SK-N-SH (cell line): Measurements from ENCODE around the gene PRADC1. TPM values are rescaled to one million over a fixed set of nuclear protein-coding genes. Genes with fewer than 3 reads are reported as not detected.

ENCODE experiments used
- CTCF ChIA-PET: fragments of 300-600, 350-600 bp; formaldehyde crosslinking; extraction: SDS; loops from one replicate; lab custom pipeline; 2021; lab: Yijun Ruan, JAX
- POLR2A ChIA-PET: fragments of 350-600 bp; sonication (Branson Sonifier 250); formaldehyde crosslinking; extraction: SDS; loops from one replicate; lab custom pipeline; 2020; ENCODE audit warnings: antibody characterized with exemption, inconsistent platforms; lab: Yijun Ruan, JAX
- DNase-seq: peaks from one replicate; pipeline ENCODE4 v3.0.0; 2012
- H2AFZ ChIP-seq: fragments of 200-600 bp; sonication (generic); 2 replicates; pipeline ENCODE4 v1.8.1; 2016; ENCODE audit warnings: antibody characterized with exemption, mild to moderate bottlenecking, low read depth
- H3F3A ChIP-seq: fragments of 200-600 bp; sonication (generic); replicated peaks from 2 replicates; pipeline ENCODE3; 2016; ENCODE audit warnings: antibody characterized with exemption, mild to moderate bottlenecking; ENCODE audit not compliant: insufficient read depth
- H3K27ac ChIP-seq, 2 experiments: fragments of 200-500 bp in 1 of 2; fragments of 200-600 bp in 1 of 2; sonication (Bioruptor generic) in 1 of 2; sonication (generic), shearing (Covaris generic) in 1 of 2; 2 replicates each; pipeline versions ENCODE4 v1.5.1 to v1.6.1; 2014 to 2016; ENCODE audit warnings: low read depth in 2 of 2, inconsistent platforms in 1 of 2, low read length in 1 of 2, mild to moderate bottlenecking in 1 of 2, mixed read lengths in 1 of 2
- H3K27me3 ChIP-seq: fragments of 200-600 bp; sonication (generic), shearing (Covaris generic); 2 replicates; pipeline ENCODE4 v1.6.1; 2016; ENCODE audit warnings: mixed run types; ENCODE audit not compliant: insufficient read depth
- H3K36me3 ChIP-seq, 2 experiments: fragments of 200-500 bp in 1 of 2; fragments of 200-600 bp in 1 of 2; sonication (Bioruptor generic) in 1 of 2; sonication (generic) in 1 of 2; replicated peaks in 1 of 2; 2 replicates each; pipeline versions ENCODE3 to v1.5.1; 2014 to 2016; ENCODE audit warnings: low read length in 1 of 2, mild to moderate bottlenecking in 1 of 2; ENCODE audit not compliant: insufficient read depth in 2 of 2, control insufficient read depth in 1 of 2
- H3K4me1 ChIP-seq, 2 experiments: fragments of 200-500 bp in 1 of 2; fragments of 200-600 bp in 1 of 2; sonication (Bioruptor generic) in 1 of 2; sonication (generic), shearing (Covaris generic) in 1 of 2; 2 replicates each; pipeline versions ENCODE4 v1.5.1 to v1.6.1; 2014 to 2016; ENCODE audit warnings: low read depth in 1 of 2, low read length in 1 of 2, mixed run types in 1 of 2; ENCODE audit not compliant: insufficient read depth in 2 of 2, control insufficient read depth in 1 of 2
- H3K4me2 ChIP-seq: fragments of 200-600 bp; sonication (generic), shearing (Covaris generic); 2 replicates; pipeline ENCODE4 v1.6.1; 2017; ENCODE audit warnings: mixed run types
- H3K4me3 ChIP-seq, 2 experiments: fragments of 200-500 bp in 1 of 2; fragments of 200-600 bp in 1 of 2; sonication (Bioruptor generic) in 1 of 2; sonication (generic), shearing (Covaris generic) in 1 of 2; 2 replicates each; pipeline versions ENCODE4 v1.5.1 to v1.8.1; 2014 to 2016; ENCODE audit warnings: low read depth in 2 of 2, inconsistent platforms in 1 of 2, low read length in 1 of 2, mild to moderate bottlenecking in 1 of 2, mixed read lengths in 1 of 2, moderate library complexity in 1 of 2
- H3K79me2 ChIP-seq: fragments of 200-600 bp; sonication (generic); 2 replicates; pipeline ENCODE4 v1.8.1; 2017; ENCODE audit warnings: mild to moderate bottlenecking; ENCODE audit not compliant: insufficient read depth
- H3K9ac ChIP-seq: fragments of 200-600 bp; sonication (generic); 2 replicates; pipeline ENCODE4 v1.6.1; 2017; ENCODE audit warnings: mixed run types
- H3K9me2 ChIP-seq: fragments of 200-600 bp; sonication (generic); 2 replicates; pipeline ENCODE4 v1.6.1; 2017; ENCODE audit warnings: mixed run types
- H3K9me3 ChIP-seq: fragments of 200-600 bp; sonication (generic); 2 replicates; pipeline ENCODE4 v1.6.1; 2017; ENCODE audit warnings: mixed run types, mild to moderate bottlenecking, moderate library complexity
- H4K20me1 ChIP-seq: fragments of 200-600 bp; sonication (generic); 2 replicates; pipeline ENCODE4 v1.6.1; 2017; ENCODE audit warnings: mild to moderate bottlenecking, mixed run types; ENCODE audit not compliant: insufficient read depth
- FOSL2 ChIP-seq: IDR thresholded peaks from 2 replicates; pipeline ENCODE4 v1.4.0; 2012; ENCODE audit warnings: low read depth, mild to moderate bottlenecking, moderate library complexity, borderline replicate concordance
- FOXJ3 ChIP-seq: sonication (generic); formaldehyde crosslinking; IDR thresholded peaks from 2 replicates; pipeline ENCODE4 v1.5.1; 2020; ENCODE audit warnings: mild to moderate bottlenecking, missing genetic modification reagents
- MAX ChIP-seq: IDR thresholded peaks from 2 replicates; pipeline ENCODE4 v1.4.0; 2012; ENCODE audit warnings: low read depth
- NRF1 ChIP-seq: IDR thresholded peaks from 2 replicates; pipeline ENCODE4 v1.6.1; 2012; ENCODE audit warnings: low read depth, mild to moderate bottlenecking, low read length
- RAD21 ChIP-seq: IDR thresholded peaks from 2 replicates; pipeline ENCODE4 v1.6.1; 2012; ENCODE audit warnings: mild to moderate bottlenecking, low read length
- RFX5 ChIP-seq: IDR thresholded peaks from 2 replicates; pipeline ENCODE4 v1.6.1; 2012; ENCODE audit warnings: mild to moderate bottlenecking, improper control_type of control experiment, low read length
- TEAD4 ChIP-seq: IDR thresholded peaks from 2 replicates; pipeline ENCODE4 v1.4.0; 2012; ENCODE audit warnings: mild to moderate bottlenecking, borderline replicate concordance; ENCODE audit not compliant: insufficient read depth
- YY1 ChIP-seq: IDR thresholded peaks from 2 replicates; pipeline ENCODE4 v1.4.0; 2012; ENCODE audit warnings: low read depth, mild to moderate bottlenecking
- WGBS: methylation state at CpG from one replicate; pipeline ENCODE4 v1.1.6; 2017; ENCODE audit warnings: low lambda C conversion rate; 5-methylcytosine and 5-hydroxymethylcytosine counted together
- polyA plus RNA-seq, 3 experiments: library from polyadenylated mRNA; depleted of rRNA; stranded (reverse); fragments of >200 nt; gene quantifications; 2 replicates each; pipeline ENCODE4 v1.2.3, GENCODE V29; 2012
- TF ChIP-seq, protein P1 (sequence below): IDR thresholded peaks from 2 replicates; pipeline ENCODE4 v1.4.0; 2012; ENCODE audit warnings: low read depth, borderline replicate concordance
- TF ChIP-seq, protein P2 (sequence below): fragments of 150-350 bp; IDR thresholded peaks from 2 replicates; pipeline ENCODE4 v1.6.1; 2017; ENCODE audit warnings: antibody characterized with exemption, low read length, low read depth, borderline replicate concordance

Gene PRADC1
- polyA plus RNA-seq, 1 of the 3 experiments (the other 2 are of a cell fraction): 8.5 TPM

- Histone ChIP-seq H4K20me1 (peaks cover 67% of the 10 kb centered on the region), H3K27ac (no peak overlapping the region), H3K9ac (no peak overlapping the region), H3K4me1 (peaks cover 0 to 22% of the 10 kb centered on the region in 2 experiments; a peak in 3 of 4 replicates), H3K36me3 (peaks cover 38 to 46% of the 10 kb centered on the region in 2 experiments), H3K4me2 (no peak overlapping the region), H3K79me2 (peaks cover 90% of the 10 kb centered on the region), H3K9me2 (no peaks in the 10 kb centered on the region), H3K27me3 (no peaks in the 10 kb centered on the region), H2AFZ (no peak overlapping the region), H3K9me3 (no peaks in the 10 kb centered on the region), H3F3A (peaks cover 9% of the 10 kb centered on the region), H3K4me3 (no peak overlapping the region)
- CTCF ChIA-PET: interaction anchor here (0.9 to 1.7 kb wide), 3 partner anchors 8 to 52 kb away, joined by 3 to 5 read pairs (median 3); no protein-coding TSS in a partner anchor
- no peak for DNase-seq
- TF ChIP-seq RFX5: no peak
- TF ChIP-seq, protein P1, sequence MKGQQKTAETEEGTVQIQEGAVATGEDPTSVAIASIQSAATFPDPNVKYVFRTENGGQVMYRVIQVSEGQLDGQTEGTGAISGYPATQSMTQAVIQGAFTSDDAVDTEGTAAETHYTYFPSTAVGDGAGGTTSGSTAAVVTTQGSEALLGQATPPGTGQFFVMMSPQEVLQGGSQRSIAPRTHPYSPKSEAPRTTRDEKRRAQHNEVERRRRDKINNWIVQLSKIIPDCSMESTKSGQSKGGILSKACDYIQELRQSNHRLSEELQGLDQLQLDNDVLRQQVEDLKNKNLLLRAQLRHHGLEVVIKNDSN: no peak
- TF ChIP-seq, protein P2, sequence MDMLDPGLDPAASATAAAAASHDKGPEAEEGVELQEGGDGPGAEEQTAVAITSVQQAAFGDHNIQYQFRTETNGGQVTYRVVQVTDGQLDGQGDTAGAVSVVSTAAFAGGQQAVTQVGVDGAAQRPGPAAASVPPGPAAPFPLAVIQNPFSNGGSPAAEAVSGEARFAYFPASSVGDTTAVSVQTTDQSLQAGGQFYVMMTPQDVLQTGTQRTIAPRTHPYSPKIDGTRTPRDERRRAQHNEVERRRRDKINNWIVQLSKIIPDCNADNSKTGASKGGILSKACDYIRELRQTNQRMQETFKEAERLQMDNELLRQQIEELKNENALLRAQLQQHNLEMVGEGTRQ: no peak
- POLR2A ChIA-PET: no interaction called here
- WGBS: 91% methylated on average over 3 of the region's 3 CpGs
These were observed 5.1 kb upstream of the PRADC1 start for GRCh38 chr2:73238149-73238548.

DNA sequence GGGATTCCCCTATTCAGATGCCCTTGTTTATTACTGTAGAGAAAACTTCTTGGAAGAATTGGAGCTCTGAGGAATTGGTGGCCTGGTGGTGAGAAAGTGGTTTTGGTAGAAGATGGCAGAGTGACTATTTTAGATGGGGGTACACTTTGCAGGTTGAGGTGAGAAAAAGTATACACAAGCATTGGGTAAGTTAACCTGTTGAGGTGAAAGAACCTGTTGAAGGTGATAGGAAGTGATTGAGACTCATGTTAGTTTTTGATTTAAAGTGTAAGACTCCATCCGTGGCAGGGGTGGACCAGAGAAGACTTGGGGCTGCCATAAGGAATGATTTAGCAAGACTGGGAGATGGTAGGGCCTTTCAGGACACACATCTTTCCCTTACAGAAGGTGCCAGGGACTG is 4.1 kb upstream of the PRADC1 start:
- Histone ChIP-seq H3F3A (peaks cover 9% of the 10 kb centered on the region), H3K27me3 (no peaks in the 10 kb centered on the region), H3K4me1 (peaks cover 0 to 23% of the 10 kb centered on the region in 2 experiments; a peak in 3 of 4 replicates), H3K9ac (no peak overlapping the region), H3K9me2 (no peaks in the 10 kb centered on the region), H3K9me3 (no peaks in the 10 kb centered on the region), H2AFZ (no peak overlapping the region), H3K4me2 (no peak overlapping the region), H3K4me3 (no peak overlapping the region), H3K36me3 (peaks cover 30 to 40% of the 10 kb centered on the region in 2 experiments), H3K27ac (no peak overlapping the region), H4K20me1 (peaks cover 59% of the 10 kb centered on the region), H3K79me2 (peaks cover 81% of the 10 kb centered on the region)
- 45% methylated on average over 1 of the region's 1 CpG for WGBS
- ChIA-PET POLR2A (no interaction called here), CTCF (interaction anchor here (0.9 to 2.1 kb wide), 4 partner anchors 23 to 53 kb away, joined by 3 to 8 read pairs (median 3); no protein-coding TSS in a partner anchor)
- TF ChIP-seq RAD21 (no peak), FOSL2 (no peak), FOXJ3 (CRISPR knock-in tag) (no peak), TEAD4 (no peak), YY1 (no peak), MAX (no peak), NRF1 (no peak)
- TF ChIP-seq, protein P1: no peak
- no peak for DNase-seq
